ENCODE results near the gene DOK6. TPM values are rescaled to one million over a fixed set of nuclear protein-coding genes. Genes with fewer than 3 reads are reported as not detected.
A peak's percentile ranks its signal among the peaks of the same experiment; 100 is the strongest.

The DOK6 gene
- total and polyA plus RNA-seq, 2 of the 13 experiments (the other 11 are each of a cell fraction or from before 2014, with no cell fraction given) = 17.0 to 17.2 TPM

GRCh38 chr18:69358212-69358895 lies 42.3 kb upstream of the DOK6 start (continued):
- TF ChIP-seq SATB2 (CRISPR knock-in tag; IDR thresholded peaks at IDR 0.05) (no peak), ZNF142 (CRISPR knock-in tag; IDR thresholded peaks at IDR 0.05) (no peak), GATAD1 (CRISPR knock-in tag; IDR thresholded peaks at IDR 0.05) (no peak), RXRB (CRISPR knock-in tag; IDR thresholded peaks at IDR 0.05; ENCODE audit: borderline replicate concordance) (peak; percentile 85; the same call in 1 of the 2 replicates), ZNF576 (CRISPR knock-in tag; IDR thresholded peaks at IDR 0.05) (no peak), ZNF589 (CRISPR knock-in tag; conservative IDR thresholded peaks at IDR 0.05) (no peak), KLF6 (CRISPR knock-in tag; IDR thresholded peaks at IDR 0.05) (no peak), NR3C1 (CRISPR knock-in tag; IDR thresholded peaks at IDR 0.05) (no peak), ZNF383 (CRISPR knock-in tag; IDR thresholded peaks at IDR 0.05; ENCODE audit: borderline replicate concordance) (no peak), IRX3 (CRISPR knock-in tag; IDR thresholded peaks at IDR 0.05; ENCODE audit: borderline replicate concordance, low read depth) (no peak), ZNF816 (CRISPR knock-in tag; IDR thresholded peaks at IDR 0.05; ENCODE audit: borderline replicate concordance) (no peak), ATAD3A (CRISPR knock-in tag; IDR thresholded peaks at IDR 0.05) (no peak)
- TF ChIP-seq, protein P1, sequence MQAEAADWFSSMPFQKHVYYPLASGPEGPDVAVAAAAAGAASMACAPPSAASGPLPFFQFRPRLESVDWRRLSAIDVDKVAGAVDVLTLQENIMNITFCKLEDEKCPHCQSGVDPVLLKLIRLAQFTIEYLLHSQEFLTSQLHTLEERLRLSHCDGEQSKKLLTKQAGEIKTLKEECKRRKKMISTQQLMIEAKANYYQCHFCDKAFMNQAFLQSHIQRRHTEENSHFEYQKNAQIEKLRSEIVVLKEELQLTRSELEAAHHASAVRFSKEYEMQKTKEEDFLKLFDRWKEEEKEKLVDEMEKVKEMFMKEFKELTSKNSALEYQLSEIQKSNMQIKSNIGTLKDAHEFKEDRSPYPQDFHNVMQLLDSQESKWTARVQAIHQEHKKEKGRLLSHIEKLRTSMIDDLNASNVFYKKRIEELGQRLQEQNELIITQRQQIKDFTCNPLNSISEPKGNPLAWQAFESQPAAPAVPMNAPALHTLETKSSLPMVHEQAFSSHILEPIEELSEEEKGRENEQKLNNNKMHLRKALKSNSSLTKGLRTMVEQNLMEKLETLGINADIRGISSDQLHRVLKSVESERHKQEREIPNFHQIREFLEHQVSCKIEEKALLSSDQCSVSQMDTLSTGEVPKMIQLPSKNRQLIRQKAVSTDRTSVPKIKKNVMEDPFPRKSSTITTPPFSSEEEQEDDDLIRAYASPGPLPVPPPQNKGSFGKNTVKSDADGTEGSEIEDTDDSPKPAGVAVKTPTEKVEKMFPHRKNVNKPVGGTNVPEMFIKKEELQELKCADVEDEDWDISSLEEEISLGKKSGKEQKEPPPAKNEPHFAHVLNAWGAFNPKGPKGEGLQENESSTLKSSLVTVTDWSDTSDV (CRISPR knock-in tag; IDR thresholded peaks at IDR 0.05) = no peak
- TF ChIP-seq, protein P2, sequence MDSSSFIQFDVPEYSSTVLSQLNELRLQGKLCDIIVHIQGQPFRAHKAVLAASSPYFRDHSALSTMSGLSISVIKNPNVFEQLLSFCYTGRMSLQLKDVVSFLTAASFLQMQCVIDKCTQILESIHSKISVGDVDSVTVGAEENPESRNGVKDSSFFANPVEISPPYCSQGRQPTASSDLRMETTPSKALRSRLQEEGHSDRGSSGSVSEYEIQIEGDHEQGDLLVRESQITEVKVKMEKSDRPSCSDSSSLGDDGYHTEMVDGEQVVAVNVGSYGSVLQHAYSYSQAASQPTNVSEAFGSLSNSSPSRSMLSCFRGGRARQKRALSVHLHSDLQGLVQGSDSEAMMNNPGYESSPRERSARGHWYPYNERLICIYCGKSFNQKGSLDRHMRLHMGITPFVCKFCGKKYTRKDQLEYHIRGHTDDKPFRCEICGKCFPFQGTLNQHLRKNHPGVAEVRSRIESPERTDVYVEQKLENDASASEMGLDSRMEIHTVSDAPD (CRISPR knock-in tag; IDR thresholded peaks at IDR 0.05) = peak; percentile 96
- TF ChIP-seq, protein P3, sequence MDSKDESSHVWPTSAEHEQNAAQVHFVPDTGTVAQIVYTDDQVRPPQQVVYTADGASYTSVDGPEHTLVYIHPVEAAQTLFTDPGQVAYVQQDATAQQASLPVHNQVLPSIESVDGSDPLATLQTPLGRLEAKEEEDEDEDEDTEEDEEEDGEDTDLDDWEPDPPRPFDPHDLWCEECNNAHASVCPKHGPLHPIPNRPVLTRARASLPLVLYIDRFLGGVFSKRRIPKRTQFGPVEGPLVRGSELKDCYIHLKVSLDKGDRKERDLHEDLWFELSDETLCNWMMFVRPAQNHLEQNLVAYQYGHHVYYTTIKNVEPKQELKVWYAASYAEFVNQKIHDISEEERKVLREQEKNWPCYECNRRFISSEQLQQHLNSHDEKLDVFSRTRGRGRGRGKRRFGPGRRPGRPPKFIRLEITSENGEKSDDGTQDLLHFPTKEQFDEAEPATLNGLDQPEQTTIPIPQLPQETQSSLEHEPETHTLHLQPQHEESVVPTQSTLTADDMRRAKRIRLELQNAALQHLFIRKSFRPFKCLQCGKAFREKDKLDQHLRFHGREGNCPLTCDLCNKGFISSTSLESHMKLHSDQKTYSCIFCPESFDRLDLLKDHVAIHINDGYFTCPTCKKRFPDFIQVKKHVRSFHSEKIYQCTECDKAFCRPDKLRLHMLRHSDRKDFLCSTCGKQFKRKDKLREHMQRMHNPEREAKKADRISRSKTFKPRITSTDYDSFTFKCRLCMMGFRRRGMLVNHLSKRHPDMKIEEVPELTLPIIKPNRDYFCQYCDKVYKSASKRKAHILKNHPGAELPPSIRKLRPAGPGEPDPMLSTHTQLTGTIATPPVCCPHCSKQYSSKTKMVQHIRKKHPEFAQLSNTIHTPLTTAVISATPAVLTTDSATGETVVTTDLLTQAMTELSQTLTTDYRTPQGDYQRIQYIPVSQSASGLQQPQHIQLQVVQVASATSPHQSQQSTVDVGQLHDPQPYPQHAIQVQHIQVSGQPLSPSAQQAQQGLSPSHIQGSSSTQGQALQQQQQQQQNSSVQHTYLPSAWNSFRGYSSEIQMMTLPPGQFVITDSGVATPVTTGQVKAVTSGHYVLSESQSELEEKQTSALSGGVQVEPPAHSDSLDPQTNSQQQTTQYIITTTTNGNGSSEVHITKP (CRISPR knock-in tag; IDR thresholded peaks at IDR 0.05; ENCODE audit: low read depth) = no peak
